IMR-90 (cell line): Measurements from ENCODE around the gene PGS1. TPM values are rescaled to one million over a fixed set of nuclear protein-coding genes. Genes with fewer than 3 reads are reported as not detected.

ENCODE experiments used
- ATAC-seq: fragments of 200-7000 bp; cut with Tn5 transposase; 2 replicates; pipeline ENCODE4 v1.9.1; 2020; ENCODE audit warnings: low read depth, mild to moderate bottlenecking, moderate library complexity
- BruUV-seq: library from RNA; stranded (reverse); fragments of 400-500 nt; replicated peaks from 2 replicates; lab custom pipeline; 2021; lab: Mats Ljungman, UMichigan
- CTCF ChIA-PET: fragments of 300-600 bp; formaldehyde crosslinking; extraction: SDS; loops from one replicate; lab custom pipeline; 2021; ENCODE audit warnings: antibody characterized with exemption; lab: Yijun Ruan, JAX
- POLR2A ChIA-PET: fragments of 300-600 bp; sonication (Branson Sonifier 250); formaldehyde crosslinking; loops from one replicate; lab custom pipeline; 2022; ENCODE audit warnings: antibody characterized with exemption; ENCODE audit not compliant: unreplicated experiment; lab: Charles Lee
- DNase-seq: peaks from one replicate; pipeline ENCODE4 v3.0.0; 2013
- H2AFZ ChIP-seq: replicated peaks from 2 replicates; pipeline ENCODE3; 2013; ENCODE audit warnings: low read length, mild to moderate bottlenecking; ENCODE audit not compliant: poor library complexity
- H2AK5ac ChIP-seq: 2 replicates; pipeline ENCODE4 v1.6.1; 2013; ENCODE audit warnings: low read depth, low read length, inconsistent platforms
- H2AK9ac ChIP-seq: replicated peaks from 2 replicates; pipeline ENCODE3; 2013; ENCODE audit warnings: mild to moderate bottlenecking, low read depth, low read length, moderate library complexity; ENCODE audit not compliant: poor library complexity
- H2BK120ac ChIP-seq: 2 replicates; pipeline ENCODE4 v1.6.1; 2013; ENCODE audit warnings: low read depth, low read length, inconsistent platforms
- H2BK15ac ChIP-seq: 3 replicates; pipeline ENCODE4 v1.6.1; 2013; ENCODE audit warnings: low read depth, low read length, inconsistent platforms
- H2BK20ac ChIP-seq: 2 replicates; pipeline ENCODE4 v1.6.1; 2013; ENCODE audit warnings: low read depth, mild to moderate bottlenecking, inconsistent platforms, low read length, moderate library complexity
- H2BK5ac ChIP-seq: 2 replicates; pipeline ENCODE4 v1.6.1; 2013; ENCODE audit warnings: mild to moderate bottlenecking, low read depth, low read length, inconsistent platforms; ENCODE audit not compliant: poor library complexity, severe bottlenecking
- H3K14ac ChIP-seq: replicated peaks from 2 replicates; pipeline ENCODE4 v1.6.1; 2013; ENCODE audit warnings: low read depth, low read length, inconsistent platforms
- H3K18ac ChIP-seq: 2 replicates; pipeline ENCODE4 v1.6.1; 2013; ENCODE audit warnings: low read depth, low read length, control low read depth
- H3K23ac ChIP-seq: 2 replicates; pipeline ENCODE4 v1.6.1; 2013; ENCODE audit warnings: low read depth, low read length, inconsistent platforms
- H3K27ac ChIP-seq: 2 replicates; pipeline ENCODE4 v1.5.1; 2013; ENCODE audit warnings: mild to moderate bottlenecking, control low read depth, low read length; ENCODE audit not compliant: insufficient read depth
- H3K27me3 ChIP-seq: 2 replicates; pipeline ENCODE4 v1.6.1; 2013; ENCODE audit warnings: low read length; ENCODE audit not compliant: control insufficient read depth, insufficient read depth
- H3K36me3 ChIP-seq: 2 replicates; pipeline ENCODE4 v1.6.1; 2013; ENCODE audit warnings: low read length, mixed read lengths; ENCODE audit not compliant: control insufficient read depth, insufficient read depth
- H3K4ac ChIP-seq: 2 replicates; pipeline ENCODE4 v1.6.1; 2013; ENCODE audit warnings: low read depth, low read length, inconsistent platforms
- H3K4me1 ChIP-seq: 2 replicates; pipeline ENCODE4 v1.6.1; 2013; ENCODE audit warnings: low read length, mixed read lengths; ENCODE audit not compliant: control insufficient read depth, insufficient read depth
- H3K4me2 ChIP-seq: 2 replicates; pipeline ENCODE4 v1.6.1; 2013; ENCODE audit warnings: low read depth, mild to moderate bottlenecking, control low read depth, low read length, moderate library complexity
- H3K4me3 ChIP-seq: 2 replicates; pipeline ENCODE4 v1.5.1; 2013; ENCODE audit warnings: low read depth, mild to moderate bottlenecking, control low read depth, low read length, moderate library complexity; ENCODE audit not compliant: insufficient read depth
- H3K56ac ChIP-seq: 2 replicates; pipeline ENCODE4 v1.6.1; 2013; ENCODE audit warnings: low read length, inconsistent platforms; ENCODE audit not compliant: insufficient read depth; ENCODE audit errors: extremely low read depth
- H3K79me1 ChIP-seq, 2 experiments: 2 replicates each; pipeline ENCODE4 v1.6.1; 2013; ENCODE audit warnings: low read length in 2 of 2, inconsistent platforms in 1 of 2, low read depth in 1 of 2
- H3K9ac ChIP-seq: 2 replicates; pipeline ENCODE4 v1.6.1; 2013; ENCODE audit warnings: low read depth, low read length, control low read depth
- H3K9me1 ChIP-seq: 2 replicates; pipeline ENCODE4 v1.6.1; 2013; ENCODE audit warnings: low read length, inconsistent platforms; ENCODE audit not compliant: insufficient read depth
- H3K9me3 ChIP-seq: 2 replicates; pipeline ENCODE4 v1.6.1; 2013; ENCODE audit warnings: low read length; ENCODE audit not compliant: control insufficient read depth, insufficient read depth
- H4K20me1 ChIP-seq: 2 replicates; pipeline ENCODE4 v1.6.1; 2013; ENCODE audit warnings: low read length, inconsistent platforms; ENCODE audit not compliant: insufficient read depth
- H4K5ac ChIP-seq: 2 replicates; pipeline ENCODE4 v1.6.1; 2013; ENCODE audit warnings: mild to moderate bottlenecking, low read depth, low read length, control low read depth
- H4K8ac ChIP-seq, 2 experiments: 2 replicates each; pipeline ENCODE4 v1.6.1; 2013; ENCODE audit warnings: low read depth in 2 of 2, low read length in 2 of 2, control low read depth in 1 of 2, inconsistent platforms in 1 of 2
- H4K91ac ChIP-seq: 2 replicates; pipeline ENCODE4 v1.6.1; 2013; ENCODE audit warnings: low read depth, low read length, inconsistent platforms; ENCODE audit not compliant: insufficient read depth
- CTCF ChIP-seq: conservative IDR thresholded peaks from 2 replicates; pipeline ENCODE4 v1.5.1; 2012; ENCODE audit warnings: mild to moderate bottlenecking, low read depth, low read length, improper control_type of control experiment
- MAFK ChIP-seq: IDR thresholded peaks from 2 replicates; pipeline ENCODE4 v1.6.1; 2012; ENCODE audit warnings: low read depth, low read length, improper control_type of control experiment
- MXI1 ChIP-seq: IDR thresholded peaks from 2 replicates; pipeline ENCODE4 v1.6.1; 2012; ENCODE audit warnings: low read depth, mild to moderate bottlenecking, low read length, moderate library complexity, borderline replicate concordance
- RAD21 ChIP-seq: IDR thresholded peaks from 2 replicates; pipeline ENCODE4 v1.6.1; 2012; ENCODE audit warnings: low read length, improper control_type of control experiment
- RFX5 ChIP-seq: IDR thresholded peaks from 2 replicates; pipeline ENCODE4 v1.8.0; 2012; ENCODE audit warnings: low read depth, mild to moderate bottlenecking, low read length, moderate library complexity
- SMC3 ChIP-seq: fragments of 150-350 bp; IDR thresholded peaks from 2 replicates; pipeline ENCODE4 v1.6.1; 2016; ENCODE audit warnings: low read depth, mild to moderate bottlenecking, antibody characterized with exemption, low read length, moderate library complexity
- USF2 ChIP-seq: fragments of 150-350 bp; IDR thresholded peaks from 2 replicates; pipeline ENCODE4 v1.6.1; 2017; ENCODE audit warnings: mild to moderate bottlenecking, antibody characterized with exemption, low read length, low read depth
- WGBS, 2 experiments: methylation state at CpG; one replicate each; pipeline versions ENCODE4 v1.1.5 to v1.1.7; 2013; ENCODE audit warnings: missing lambda C conversion rate in 2 of 2; ENCODE audit not compliant: insufficient read length in 1 of 2; ENCODE audit errors: extremely low coverage in 2 of 2; 5-methylcytosine and 5-hydroxymethylcytosine counted together
- dilution Hi-C: fragments of 300-500 bp; cut with HindIII; formaldehyde crosslinking; loops from one replicate; pipeline ENCODE4 v1.14.3; 2018; ENCODE audit warnings: low sequenced_read_pairs; ENCODE audit not compliant: unreplicated experiment
- in situ Hi-C: fragments of 300-500 bp; cut with MboI; formaldehyde crosslinking; loops from 3 replicates; pipeline ENCODE4 v1.14.3; 2019; ENCODE audit warnings: low sequenced_read_pairs, inconsistent platforms, mixed read lengths
- intact Hi-C: fragments of 100-400 bp; cut with micrococcal nuclease; formaldehyde crosslinking; loops from 2 replicates; pipeline ENCODE4 v1.10.0; 2022
- polyA plus RNA-seq, 3 experiments: library from polyadenylated mRNA; depleted of rRNA; stranded (reverse); fragments of >200 nt; gene quantifications; 2 replicates each; pipeline ENCODE4 v1.2.3, GENCODE V29; 2012; ENCODE audit warnings: low replicate concordance in 1 of 3
- total RNA-seq: library from RNA; depleted of rRNA; stranded (reverse); fragments of >200 nt; gene quantifications from 2 replicates; pipeline ENCODE4 v1.2.3, GENCODE V29; 2012

The PGS1 gene
- total and polyA plus RNA-seq, 2 of the 4 experiments (the other 2 are of a cell fraction) = 18.5 to 43.2 TPM

GRCh38 chr17:78458091-78458490 is 79.6 kb downstream of the PGS1 start:
- Histone ChIP-seq H4K5ac (no peak overlapping the region), H2BK15ac (no peak overlapping the region), H2AK5ac (no peak overlapping the region), H3K27ac (no peak overlapping the region), H3K23ac (no peak overlapping the region), H2BK120ac (no peak overlapping the region), H3K4ac (no peak overlapping the region), H4K20me1 (no peaks in the 10 kb centered on the region), H3K4me1 (no peaks in the 10 kb centered on the region), H3K79me1 (no peaks in the 10 kb centered on the region), H3K9me1 (no peaks in the 10 kb centered on the region), H4K91ac (no peak overlapping the region), H3K9ac (no peak overlapping the region), H2BK5ac (no peak overlapping the region), H3K36me3 (no peaks in the 10 kb centered on the region), H3K14ac (no peak overlapping the region), H3K27me3 (peaks cover 18% of the 10 kb centered on the region), H2AK9ac (no peak overlapping the region), H3K56ac (no peak overlapping the region), H3K9me3 (no peaks in the 10 kb centered on the region), H2BK20ac (no peak overlapping the region), H3K4me3 (no peak overlapping the region), H2AFZ (no peak overlapping the region), H4K8ac (no peak overlapping the region), H3K4me2 (no peak overlapping the region), H3K18ac (no peak overlapping the region)
- BruUV-seq = no TSS peak
- intact Hi-C loops (no loop called here), in situ Hi-C loops (no loop called here), dilution Hi-C loops (no loop called here)
- TF ChIP-seq RFX5 (no peak), MXI1 (no peak), CTCF (no peak), USF2 (no peak), MAFK (no peak), SMC3 (no peak), RAD21 (no peak)
- DNase-seq (no peak), ATAC-seq (no peak)
- ChIA-PET POLR2A (no interaction called here), CTCF (no interaction called here)
- WGBS, 2 experiments = 83% methylated on average over 5 of the region's 10 CpGs; no CpG with 5 or more reads in 1 of the 2 experiments
